ENCODE measurements around the gene CYB5R4.

The CYB5R4 gene, protein sequence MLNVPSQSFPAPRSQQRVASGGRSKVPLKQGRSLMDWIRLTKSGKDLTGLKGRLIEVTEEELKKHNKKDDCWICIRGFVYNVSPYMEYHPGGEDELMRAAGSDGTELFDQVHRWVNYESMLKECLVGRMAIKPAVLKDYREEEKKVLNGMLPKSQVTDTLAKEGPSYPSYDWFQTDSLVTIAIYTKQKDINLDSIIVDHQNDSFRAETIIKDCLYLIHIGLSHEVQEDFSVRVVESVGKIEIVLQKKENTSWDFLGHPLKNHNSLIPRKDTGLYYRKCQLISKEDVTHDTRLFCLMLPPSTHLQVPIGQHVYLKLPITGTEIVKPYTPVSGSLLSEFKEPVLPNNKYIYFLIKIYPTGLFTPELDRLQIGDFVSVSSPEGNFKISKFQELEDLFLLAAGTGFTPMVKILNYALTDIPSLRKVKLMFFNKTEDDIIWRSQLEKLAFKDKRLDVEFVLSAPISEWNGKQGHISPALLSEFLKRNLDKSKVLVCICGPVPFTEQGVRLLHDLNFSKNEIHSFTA

DNA sequence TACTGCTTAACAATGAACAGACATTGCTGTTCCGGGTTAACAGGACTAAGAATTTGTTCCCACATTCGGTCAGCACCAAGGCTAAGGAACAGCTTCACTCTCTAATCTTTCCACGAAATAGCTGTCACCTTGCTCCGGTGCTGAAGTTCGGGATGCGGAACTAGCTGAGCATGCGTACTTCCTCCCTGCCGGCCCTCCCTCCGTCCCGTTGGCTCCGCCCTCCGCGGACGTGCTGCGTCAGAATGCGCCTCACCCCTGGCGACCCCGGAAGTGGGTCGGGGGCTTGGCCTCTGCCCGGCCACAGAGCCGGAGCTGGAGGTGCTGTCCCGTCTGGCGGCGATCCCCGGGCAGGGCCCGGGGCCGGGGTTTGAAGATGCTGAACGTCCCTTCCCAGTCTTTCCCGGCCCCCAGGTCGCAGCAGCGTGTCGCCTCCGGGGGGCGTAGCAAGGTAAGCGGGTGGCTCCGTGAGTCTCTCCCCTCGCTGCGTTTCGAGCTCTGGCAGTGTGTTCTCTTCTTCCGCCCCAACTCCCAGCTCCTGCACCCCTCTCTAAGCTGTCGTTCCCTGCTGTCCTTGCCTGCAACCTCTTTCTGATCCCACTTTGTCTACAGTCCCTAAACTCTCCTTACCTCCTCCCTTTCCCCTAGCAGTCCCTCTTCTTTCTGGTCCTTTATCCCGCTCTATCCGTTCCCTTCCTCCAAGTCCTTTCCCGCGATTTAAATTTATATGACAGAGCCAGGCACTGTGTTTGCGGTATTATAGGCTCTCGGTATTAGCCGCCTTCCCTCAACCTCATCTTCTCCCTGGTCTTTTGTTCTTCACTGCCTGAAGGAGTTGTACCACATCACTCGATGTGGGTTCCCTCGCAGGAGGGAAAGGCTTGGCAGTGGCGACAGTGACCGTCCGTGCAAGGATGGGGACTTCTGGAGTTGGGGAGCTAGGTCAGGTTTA lies at the start of gene CYB5R4:
CYB5R4 (plus strand) TSS at position 280 of the 949 bp plus-strand sequence; CDS start at position 374, 94 bp downstream.
- peak; percentile 87 for DNase-seq

DNA sequence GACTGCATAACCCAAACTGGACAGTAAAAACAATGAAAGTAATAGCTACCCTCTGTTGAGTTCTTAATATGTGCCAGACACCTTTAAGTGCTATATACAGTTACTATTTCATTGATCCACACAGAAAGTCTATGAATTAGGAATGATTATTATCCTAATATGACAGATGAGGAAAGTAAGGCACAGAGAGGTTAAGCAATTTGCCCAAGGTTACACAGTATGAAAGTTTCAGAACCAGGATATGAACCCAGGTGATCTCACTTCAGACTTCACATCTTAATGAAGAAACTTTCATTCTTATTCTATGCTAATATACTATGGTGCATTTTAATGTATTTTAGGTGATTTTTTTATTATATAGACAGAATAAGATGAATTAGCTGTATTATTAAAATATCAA lies 46.9 kb upstream of the CYB5R4 start:
- no peak for DNase-seq

DNA sequence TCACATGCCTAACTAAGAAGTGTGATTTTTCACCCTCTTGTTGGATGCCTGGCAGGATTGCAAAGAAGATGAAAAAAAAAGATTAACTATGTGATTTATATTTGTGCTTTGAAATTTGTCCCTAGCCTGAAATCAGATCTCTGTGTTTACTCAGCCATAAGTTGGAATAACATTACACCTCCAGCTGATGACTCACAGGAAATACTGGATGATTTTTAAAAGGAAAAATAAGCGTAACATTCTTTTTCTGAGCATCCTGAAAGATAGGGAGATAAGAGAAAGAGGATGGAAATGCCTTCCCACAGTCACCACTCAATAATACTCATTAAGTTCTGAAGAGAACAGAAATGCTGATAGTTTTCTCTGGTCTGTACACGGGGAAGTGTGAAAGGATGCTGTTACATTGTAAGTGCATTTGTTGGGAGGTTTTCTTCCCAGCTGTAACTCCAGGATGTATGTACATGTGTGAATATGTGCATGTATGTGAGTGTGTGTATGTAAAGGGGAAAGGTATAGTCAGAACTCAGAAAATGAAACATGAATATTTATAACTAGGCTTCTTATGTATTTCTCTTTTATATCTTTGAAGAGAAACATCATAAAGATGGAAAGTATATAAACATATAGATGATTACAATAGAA lies 43.7 kb upstream of the CYB5R4 start:
- DNase-seq: no peak

DNA sequence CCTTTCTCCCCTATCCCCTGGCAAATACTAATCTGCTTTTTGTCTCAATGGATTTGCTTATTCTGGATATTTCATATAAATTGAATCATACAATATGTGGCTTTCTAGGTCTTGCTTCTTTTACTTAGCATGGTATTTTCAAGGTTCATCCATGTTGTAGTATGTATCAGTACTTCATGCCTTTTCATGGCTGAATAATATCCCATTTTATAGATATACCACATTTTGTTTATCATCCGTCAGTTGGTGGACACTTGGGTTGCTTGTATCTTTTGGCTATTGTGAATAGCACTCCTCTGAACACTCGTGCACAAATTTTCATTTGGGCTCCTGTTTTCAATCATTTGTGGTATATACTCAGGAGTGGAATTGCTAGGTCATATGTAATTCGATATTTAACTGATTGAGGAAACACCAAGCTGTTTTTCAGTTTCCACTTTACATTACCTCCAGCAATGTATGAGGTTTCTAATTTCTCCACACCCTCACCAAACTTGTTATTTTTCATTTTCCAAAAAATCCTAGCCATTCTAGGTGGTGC lies 36.8 kb upstream of the CYB5R4 start:
- DNase-seq: no peak

DNA sequence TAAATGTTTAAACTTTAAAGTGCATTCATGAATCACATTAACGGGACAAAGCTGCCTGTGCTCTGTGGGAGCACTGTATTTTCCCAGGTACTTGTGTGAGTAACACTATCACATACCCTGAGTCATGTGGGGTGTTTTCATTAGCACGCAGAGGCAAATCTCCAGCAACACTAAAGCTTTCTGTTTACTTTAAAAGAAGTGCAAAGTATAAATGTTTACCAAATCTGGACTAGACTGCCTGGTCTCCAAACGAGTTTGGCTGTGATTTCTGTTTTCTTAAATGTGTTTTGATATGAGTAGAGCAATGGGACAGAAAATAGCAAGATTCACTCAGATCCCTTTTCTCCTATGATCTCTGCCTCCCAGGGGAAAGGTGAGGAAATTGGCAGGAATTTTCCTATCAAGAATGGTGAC lies 35.1 kb upstream of the CYB5R4 start:
- DNase-seq: no peak

DNA sequence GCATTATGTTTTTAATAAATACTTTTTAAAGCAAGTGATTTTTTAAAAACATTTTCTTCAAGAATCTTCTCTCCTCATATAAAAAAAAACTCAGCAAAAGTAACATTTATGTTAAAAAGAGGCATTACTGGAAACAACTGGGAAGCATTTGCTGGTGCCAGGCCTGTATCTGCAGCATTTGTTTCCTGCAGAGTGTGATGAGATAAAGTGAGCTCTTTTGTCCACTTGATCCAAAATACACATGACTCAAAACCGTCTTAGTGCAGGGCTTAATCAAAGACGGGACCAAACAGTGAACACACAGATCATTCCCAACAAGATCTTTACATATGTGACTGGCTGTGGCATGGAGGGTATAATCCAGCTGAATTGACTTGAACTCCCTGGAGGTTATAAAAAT lies 34.7 kb upstream of the CYB5R4 start:
- DNase-seq: no peak

DNA sequence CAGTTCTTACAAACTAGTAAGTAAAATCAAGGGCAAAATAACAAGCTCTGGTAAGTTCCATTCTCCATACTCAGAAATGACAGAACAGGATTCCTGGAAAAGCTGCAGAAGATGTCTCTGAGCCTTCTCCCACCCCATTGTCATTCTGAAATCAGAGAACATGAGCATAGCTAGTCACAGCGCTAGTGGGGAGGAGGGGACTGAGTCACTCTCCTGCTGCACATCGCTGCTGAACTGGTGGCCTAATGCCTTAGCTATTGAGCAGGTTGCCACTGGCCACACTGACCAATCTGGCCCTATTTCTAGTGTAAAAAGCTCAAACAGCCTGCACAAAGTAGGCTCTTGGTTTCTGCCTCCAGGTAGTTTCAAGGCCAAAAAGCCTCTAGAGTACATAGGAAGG lies 32.4 kb upstream of the CYB5R4 start:
- no peak for DNase-seq

DNA sequence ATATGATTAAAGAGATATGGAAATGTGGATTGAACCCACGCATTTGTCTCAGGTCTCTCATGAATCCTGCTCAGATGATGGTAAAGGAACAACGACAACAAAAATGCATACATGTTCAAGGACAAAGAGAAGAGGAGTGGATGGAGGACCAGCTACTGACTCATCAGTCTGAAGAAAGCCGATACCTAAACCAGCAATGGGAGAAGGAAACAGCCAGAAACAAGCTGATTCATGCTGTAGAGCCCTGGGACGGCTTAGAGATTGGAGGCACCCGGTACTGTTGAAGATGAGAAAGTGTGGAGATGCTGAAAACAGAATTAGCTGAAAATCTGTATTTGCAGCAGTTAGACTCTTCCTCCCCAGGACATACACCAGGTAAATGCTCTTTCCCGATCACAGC lies 20.8 kb upstream of the CYB5R4 start:
- DNase-seq: no peak

DNA sequence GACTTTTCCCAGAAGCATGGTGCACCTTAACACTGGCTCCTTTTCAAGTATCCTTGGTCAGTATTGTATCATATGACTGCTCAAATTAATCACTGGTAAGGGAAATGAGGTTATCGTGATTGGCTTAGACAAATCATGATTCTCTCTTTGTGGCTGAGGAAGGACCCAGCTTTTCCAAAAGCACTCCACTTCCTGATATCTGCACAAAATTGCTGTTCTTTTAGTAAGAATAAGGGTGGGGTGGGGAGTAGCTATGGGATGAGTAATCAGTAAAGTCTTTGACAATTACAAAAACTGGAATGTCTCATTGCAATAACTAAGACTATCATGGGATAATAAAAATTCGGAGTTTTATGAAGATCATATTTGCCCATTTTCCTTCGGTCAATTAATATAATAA lies 15.3 kb upstream of the CYB5R4 start:
- DNase-seq: no peak

DNA sequence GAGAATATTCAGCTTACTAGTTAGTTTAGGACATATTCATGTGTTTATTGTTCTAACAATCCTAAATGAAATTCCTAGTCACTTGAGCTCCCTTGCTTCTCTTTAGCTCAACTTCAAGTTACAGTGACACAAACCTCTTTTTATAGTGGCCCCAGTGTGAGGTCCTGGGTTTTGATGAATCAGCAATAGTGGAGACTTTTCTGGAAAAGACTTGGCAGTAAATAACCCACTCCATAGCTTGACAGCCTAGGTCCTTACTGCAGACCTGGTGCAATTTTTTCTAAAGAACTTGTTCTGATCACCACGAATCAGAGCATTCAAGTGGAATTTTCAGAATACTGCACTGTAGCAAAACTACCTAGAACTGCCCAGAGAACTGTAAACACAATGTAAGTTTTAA lies 13.2 kb upstream of the CYB5R4 start:
- DNase-seq: no peak

DNA sequence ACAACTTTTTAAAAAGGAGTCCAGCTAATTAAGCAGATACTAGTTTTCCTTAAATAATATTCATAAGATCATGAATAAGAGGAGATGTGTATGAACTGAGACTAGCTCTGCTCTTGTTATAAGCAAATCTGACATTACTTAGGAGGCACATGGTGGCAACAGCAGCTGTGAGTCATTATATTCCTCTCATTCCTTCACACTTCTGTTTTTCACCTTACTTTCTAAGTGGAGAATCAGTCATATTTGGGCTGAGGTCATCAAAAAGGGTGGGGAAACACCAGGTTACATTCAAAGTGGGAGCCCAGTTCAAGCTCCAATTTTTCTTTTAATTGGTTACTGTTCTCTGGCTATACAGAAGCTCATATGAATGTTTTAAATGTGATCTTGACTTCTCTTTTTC lies 12.3 kb upstream of the CYB5R4 start:
- no peak for DNase-seq

DNA sequence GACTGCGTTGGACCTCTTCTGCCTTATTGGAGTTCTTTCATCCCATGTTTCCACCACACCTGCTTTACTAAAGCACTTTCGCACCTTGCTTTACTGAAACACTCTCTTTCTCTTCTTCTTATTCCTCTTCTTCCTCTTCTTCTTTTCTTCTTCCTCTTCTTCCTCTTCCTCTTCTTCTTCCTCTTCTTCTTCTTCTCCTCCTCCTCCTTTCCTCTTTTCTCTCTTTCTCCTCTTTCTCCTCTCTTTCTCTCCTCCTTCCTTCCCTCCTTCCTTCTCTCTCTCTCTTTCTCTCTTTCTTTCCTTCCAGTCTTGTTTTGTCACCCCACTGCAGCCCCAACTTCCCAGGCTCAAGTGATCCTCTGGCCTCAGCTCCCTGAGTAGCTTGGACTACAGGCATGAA lies 10.4 kb upstream of the CYB5R4 start:
- DNase-seq: no peak

DNA sequence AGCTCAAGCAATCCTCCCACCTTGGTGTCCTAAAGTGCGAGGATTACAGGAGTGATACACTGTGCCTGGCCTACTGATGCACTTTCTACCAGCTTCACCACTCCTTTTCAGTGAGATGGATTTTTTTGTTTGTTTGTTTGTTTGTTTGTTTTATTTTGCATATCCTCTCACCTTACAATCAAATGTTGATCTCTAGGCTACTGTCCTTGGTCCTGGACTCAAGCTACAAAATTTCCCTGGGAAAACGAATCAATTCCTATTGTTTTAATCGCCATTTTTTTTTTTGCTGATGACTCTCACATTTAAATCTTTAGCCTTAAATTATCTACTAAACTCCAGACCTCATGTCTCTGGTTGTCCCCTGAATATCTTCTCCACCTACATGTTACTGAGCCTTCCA lies 9.9 kb upstream of the CYB5R4 start:
- DNase-seq: no peak

DNA sequence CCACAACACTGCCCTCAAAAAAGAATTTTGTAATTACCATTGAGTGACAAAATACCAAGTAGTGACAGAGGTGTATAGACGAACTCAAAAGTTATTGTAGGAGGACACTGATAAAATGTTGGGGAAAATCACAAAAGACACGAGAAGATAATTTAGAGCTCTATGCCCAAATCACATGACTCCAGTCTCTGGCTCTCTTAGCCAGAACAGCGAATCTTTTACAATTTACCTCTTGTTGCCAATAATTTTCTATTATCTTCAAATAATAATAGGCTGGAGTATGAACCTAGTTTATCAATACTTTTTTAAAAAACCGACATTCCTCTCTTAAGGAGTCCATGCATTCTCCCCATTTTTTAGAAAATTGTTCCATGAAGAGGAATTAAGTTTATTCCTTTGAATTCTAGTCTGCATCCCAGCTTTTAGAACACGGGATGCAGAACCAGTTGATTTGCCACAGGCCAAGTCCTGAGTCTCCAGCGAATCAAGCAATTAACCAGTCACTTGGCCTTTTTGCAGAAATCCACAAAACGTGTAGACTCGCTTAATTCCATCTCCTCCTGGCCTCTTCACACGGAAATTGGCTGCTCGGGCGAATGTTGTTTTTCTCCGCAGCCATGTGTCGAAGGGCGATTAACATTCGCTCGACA lies 6.8 kb upstream of the CYB5R4 start:
- no peak for DNase-seq

DNA sequence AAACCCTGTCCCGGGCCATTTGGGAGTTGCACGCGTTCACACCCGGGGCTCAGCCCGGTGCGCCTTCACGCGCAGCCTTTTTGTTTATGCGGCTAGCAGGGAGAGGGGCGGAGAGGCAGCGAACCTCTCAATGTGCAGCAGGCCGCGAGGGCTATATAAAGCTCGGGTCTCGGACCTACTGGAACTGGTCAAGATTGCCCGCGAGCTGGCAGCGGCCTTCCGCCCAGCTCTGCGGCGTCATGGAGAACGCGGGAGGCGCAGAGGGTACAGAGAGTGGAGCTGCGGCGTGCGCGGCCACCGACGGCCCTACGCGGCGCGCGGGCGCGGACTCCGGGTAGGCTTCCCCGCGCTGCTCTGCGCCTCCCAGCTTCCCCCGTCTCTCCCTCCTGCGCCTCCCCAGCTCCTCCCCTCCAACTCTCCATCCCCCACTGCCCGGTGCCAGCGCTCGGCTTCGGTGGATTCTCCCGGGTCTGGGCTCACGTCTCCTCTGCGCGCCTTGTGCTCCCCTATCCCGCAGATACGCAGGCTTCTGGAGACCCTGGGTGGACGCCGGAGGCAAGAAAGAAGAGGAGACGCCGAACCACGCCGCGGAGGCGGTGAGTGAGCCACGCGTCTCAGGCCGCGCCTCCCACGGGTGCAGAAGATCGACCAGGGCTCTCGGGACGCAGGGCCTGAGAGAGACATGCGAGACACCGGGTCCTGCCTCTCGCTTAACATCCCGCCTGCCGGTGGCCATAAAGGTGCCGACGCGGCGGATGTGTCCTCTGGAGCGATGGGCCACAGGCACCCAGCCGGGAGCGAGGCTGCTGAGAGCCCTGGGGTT lies 6.1 kb upstream of the CYB5R4 start, which contains the start of gene RIPPLY2:
RIPPLY2 (plus strand) TSS at position 183 of the 823 bp plus-strand sequence; CDS start at position 240, 57 bp downstream.
- DNase-seq: peak; percentile 86

DNA sequence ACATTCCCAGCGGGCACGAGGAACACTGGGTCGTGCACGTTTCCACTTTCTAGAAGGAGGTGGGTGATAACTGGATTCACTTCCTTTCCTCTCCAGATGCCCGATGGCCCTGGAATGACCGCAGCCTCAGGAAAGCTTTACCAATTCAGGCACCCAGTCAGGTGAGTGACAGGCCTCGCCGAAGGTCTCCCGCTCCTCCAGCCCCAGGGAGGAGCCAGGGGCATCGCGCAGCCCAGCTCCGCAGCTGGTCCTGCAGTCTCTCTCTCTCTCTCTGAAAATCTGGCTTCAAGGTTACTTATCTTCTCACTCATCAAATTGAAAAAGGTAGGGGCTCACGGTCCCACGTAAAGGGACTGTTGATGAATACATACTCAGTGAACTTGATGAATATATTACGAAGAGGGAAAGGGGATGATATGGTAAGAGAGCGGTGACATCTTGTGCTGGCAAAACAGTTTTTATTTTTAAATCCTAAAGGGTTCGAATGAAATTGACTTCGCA lies 5.4 kb upstream of the CYB5R4 start:
- peak; percentile 46 for DNase-seq

DNA sequence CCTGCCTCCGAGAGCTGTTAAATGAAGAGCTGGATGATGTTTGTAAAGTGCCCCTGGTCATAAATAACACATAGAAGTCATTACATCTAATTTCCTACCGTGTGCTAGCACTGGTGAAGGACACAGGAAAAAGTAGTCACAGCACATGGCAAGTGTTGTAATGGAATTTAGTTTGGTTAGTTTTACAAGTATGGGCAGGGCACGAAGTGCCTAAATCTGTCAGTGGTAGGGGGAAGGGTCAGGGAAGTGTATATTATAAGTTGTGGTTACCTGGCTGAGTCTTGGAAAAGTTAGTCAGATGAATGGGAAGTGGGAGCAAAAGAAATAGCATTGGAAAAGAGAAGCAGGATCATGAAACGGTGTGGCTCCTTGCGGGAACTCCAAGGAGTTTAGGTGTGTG lies 4.7 kb upstream of the CYB5R4 start:
- no peak for DNase-seq

DNA sequence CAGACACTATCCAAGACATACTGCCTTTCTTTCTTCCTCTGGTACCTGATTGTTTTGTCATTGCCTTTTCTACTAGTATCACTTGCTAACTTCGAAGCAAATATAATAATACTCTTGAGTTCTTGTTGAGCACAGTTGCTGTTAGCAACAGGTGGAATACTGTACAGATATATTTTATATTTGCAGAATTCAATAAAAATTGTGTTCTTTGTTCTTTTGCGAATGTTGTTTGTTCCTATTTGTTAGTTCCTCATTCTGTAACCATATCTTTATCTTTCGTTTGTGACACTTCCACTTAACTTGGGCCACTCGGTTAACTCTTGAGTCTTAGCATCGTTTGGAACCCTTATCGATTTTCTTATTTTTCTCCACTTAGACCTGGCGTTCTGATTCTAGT lies 868 bp downstream of the CYB5R4 start:
- no peak for DNase-seq

DNA sequence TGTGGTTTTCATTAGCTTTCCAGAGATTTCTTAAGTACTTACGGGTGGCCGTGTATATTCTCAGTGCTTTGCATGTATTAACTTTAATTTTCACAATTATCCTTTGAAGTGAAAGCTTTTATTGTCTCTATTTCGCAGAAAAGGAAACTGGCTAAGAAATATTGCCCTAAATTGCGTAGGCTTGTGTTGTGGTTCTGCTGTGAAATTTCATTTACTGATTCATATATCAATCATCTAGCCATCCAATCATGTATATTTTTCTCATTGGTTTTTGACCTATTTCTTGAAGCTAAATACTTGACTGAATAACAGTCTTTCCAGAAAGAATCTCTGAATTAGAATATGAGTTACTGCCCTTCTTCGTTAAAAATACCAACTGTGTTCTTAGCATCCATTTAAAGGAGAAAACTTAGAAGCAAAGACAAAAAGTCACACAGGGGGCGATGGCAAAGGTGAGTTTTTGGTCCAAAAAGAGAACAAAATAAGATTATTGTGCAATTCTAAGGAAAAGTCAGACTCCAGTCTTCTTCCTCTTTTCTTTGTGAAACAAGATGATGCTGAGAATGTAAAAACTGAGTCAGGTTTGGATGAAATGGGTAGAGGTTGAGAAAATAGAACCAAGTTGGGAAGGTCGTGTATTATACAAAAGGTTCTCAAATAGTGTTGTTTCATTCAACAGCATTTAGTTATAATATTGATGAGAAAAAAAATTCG lies 1.4 kb downstream of the CYB5R4 start:
- DNase-seq: no peak

DNA sequence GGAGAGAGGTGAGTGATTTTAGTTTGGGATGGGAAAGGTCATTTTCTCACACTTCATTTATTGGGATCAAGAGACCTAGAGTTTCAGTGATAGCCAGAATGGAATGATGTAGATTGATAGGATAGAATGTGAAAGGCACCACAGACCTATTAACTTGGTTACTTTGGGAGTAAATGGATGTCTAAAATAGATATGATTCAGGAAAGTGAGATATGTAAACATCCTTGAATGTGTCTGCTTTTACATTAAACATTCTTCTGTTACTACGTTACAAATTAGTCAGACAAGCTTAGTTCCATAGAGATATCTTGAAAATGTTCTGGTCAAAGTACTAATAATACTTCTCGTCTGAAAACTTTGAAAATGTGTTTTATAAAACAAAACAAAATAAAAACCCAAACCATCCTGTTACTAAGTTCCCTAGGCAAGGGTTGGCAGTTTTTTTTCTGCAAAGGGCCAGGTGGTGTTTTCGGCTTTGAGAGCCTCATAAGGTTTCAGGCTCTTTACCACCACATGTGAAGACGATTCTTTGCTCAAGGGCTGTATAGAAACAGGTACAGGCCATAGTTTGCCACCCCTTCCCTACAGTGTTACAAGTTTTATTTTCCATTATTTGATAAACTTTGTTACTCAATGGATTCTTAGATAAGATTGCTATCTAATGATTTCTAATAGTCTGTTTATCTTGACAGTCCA lies 3.4 kb downstream of the CYB5R4 start:
- peak; percentile 72 for DNase-seq

Data from NCI-H2171 (cell line).